ENCODE measurements around the gene POLR1C. TPM values are rescaled to one million over a fixed set of nuclear protein-coding genes. Genes with fewer than 3 reads are reported as not detected.
"Not testable (repeated sequence)": the region's sequence is repeated elsewhere in the genome, so short reads cannot be mapped to it uniquely, and the experiment has no call there.

The POLR1C gene
- total RNA-seq, 1 donor from 2014 or later = 75.6 TPM

DNA sequence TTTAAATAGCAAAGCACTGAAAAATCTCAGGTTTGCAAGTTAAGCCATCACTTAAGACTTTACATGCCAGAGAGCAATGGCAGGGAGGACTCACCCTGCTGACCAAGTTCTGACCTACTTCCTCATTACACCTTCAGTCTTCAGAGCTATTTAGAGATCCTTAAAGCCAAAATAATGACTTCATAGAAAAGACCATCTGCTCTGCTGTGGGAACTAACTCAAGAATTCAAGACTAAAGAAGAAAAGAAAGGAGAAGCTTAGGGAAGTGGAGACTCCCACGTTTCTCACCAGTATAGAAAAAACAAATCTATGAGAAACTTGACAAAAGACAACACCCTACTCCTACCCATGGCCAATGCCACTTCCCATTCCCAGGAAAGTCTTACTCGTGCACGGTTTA is 30.3 kb downstream of the POLR1C start:
- Mint-ChIP-seq H3K36me3 (ENCODE audit: low read depth) (peaks cover 78% of the 10 kb centered on the region), H3K27ac (peak overlapping the region; percentile 57), H3K4me1 (peaks cover 2% of the 10 kb centered on the region), H3K4me3 (no peak overlapping the region), H3K27me3 (no peaks in the 10 kb centered on the region), H3K9me3 (no peaks in the 10 kb centered on the region)
- CTCF ChIA-PET = no interaction called here
- intact Hi-C loops (cut with micrococcal nuclease) = no loop called here
- no peak for TF ChIP-seq CTCF (IDR thresholded peaks at IDR 0.05)
- POLR2A ChIA-PET = no interaction called here
- DNase-seq = no peak
- ATAC-seq (ENCODE audit: low read depth) = peak; percentile 28

GRCh38 chr6:43557620-43558019 is 40.7 kb downstream of the POLR1C start:
- CTCF ChIA-PET; DNase-seq; H3K27ac Mint-ChIP-seq; H3K27me3 Mint-ChIP-seq; H3K9me3 Mint-ChIP-seq; H3K4me3 Mint-ChIP-seq; intact Hi-C loops (cut with micrococcal nuclease); ATAC-seq (ENCODE audit: low read depth); POLR2A ChIA-PET; H3K4me1 Mint-ChIP-seq: not testable (repeated sequence)
- H3K36me3 Mint-ChIP-seq (ENCODE audit: low read depth) = peaks cover 88% of the 10 kb centered on the region

GRCh38 chr6:43559328-43559727 is 42.4 kb downstream of the POLR1C start:
- Mint-ChIP-seq H3K36me3 (ENCODE audit: low read depth) (peaks cover 86% of the 10 kb centered on the region), H3K27me3 (no peaks in the 10 kb centered on the region), H3K27ac (no peak overlapping the region), H3K9me3 (no peaks in the 10 kb centered on the region), H3K4me1 (no peaks in the 10 kb centered on the region), H3K4me3 (no peak overlapping the region)
- no peak for ATAC-seq (ENCODE audit: low read depth)
- ChIA-PET POLR2A (interaction anchor here (0.5 kb wide), 1 partner anchor 82 kb away, joined by 3 read pairs; the partner anchor contains the start of gene TJAP1), CTCF (no interaction called here)
- no peak for TF ChIP-seq CTCF (IDR thresholded peaks at IDR 0.05)
- intact Hi-C loops (cut with micrococcal nuclease) = no loop called here
- no peak for DNase-seq

- DNase-seq (no peak), ATAC-seq (ENCODE audit: low read depth) (no peak)
- no peak overlapping the region for H3K4me3 Mint-ChIP-seq
- TF ChIP-seq CTCF (IDR thresholded peaks at IDR 0.05) = no peak
- H3K27me3 Mint-ChIP-seq = no peaks in the 10 kb centered on the region
- H3K27ac Mint-ChIP-seq = no peak overlapping the region
- CTCF ChIA-PET = no interaction called here
- no peaks in the 10 kb centered on the region for H3K9me3 Mint-ChIP-seq
- peaks cover 62% of the 10 kb centered on the region for H3K36me3 Mint-ChIP-seq (ENCODE audit: low read depth)
- POLR2A ChIA-PET = interaction anchor here (0.6 kb wide), 1 partner anchor 249 kb away, joined by 4 read pairs; no protein-coding TSS in a partner anchor
- intact Hi-C loops (cut with micrococcal nuclease) = loop anchor here (10.0 kb wide), 1 partner anchor 814 kb away; the partner anchor contains the start of gene CDC5L
- peaks cover 10% of the 10 kb centered on the region for H3K4me1 Mint-ChIP-seq
Observed at GRCh38 chr6:43570876-43571441, 54.1 kb downstream of the POLR1C start.

Other genes starting within 250 kb of the POLR1C start
- not detected in 2 replicates for gene SLC22A7, start 218.8 kb upstream of the POLR1C start, total RNA-seq
- gene CRIP3, start 208.3 kb upstream of the POLR1C start, total RNA-seq = 42.2 and 49.9 TPM in 2 replicates
- 135 and 159 TPM in 2 replicates for gene ZNF318, start 147.4 kb upstream of the POLR1C start, total RNA-seq
- 59.5 and 74.6 TPM in 2 replicates for gene ABCC10, start 89.5 kb upstream of the POLR1C start, total RNA-seq
- 1.4 TPM in 2 replicates for gene DLK2, start 61.5 kb upstream of the POLR1C start, total RNA-seq
- gene TJAP1, start 39.5 kb upstream of the POLR1C start, total RNA-seq = 36.0 and 45.3 TPM in 2 replicates
- 0.31 and 0.34 TPM in 2 replicates for gene LRRC73, start 6.7 kb upstream of the POLR1C start, total RNA-seq
- gene YIPF3, start 163 bp upstream of the POLR1C start, total RNA-seq = 51.7 and 59.1 TPM in 2 replicates
- gene XPO5, start 58.9 kb downstream of the POLR1C start, total RNA-seq = 54.4 and 59.4 TPM in 2 replicates
- 23.3 and 26.5 TPM in 2 replicates for gene POLH, start 59.1 kb downstream of the POLR1C start, total RNA-seq
- 75.7 and 81.4 TPM in 2 replicates for gene GTPBP2, start 112.2 kb downstream of the POLR1C start, total RNA-seq
- gene MAD2L1BP, start 118.8 kb downstream of the POLR1C start, total RNA-seq = 40.1 and 40.5 TPM in 2 replicates
- gene RSPH9, start 127.9 kb downstream of the POLR1C start, total RNA-seq = 0.17 TPM in 1 of 2 replicates, not detected in the other
- gene MRPS18A, start 170.7 kb downstream of the POLR1C start, total RNA-seq = 57.0 and 59.1 TPM in 2 replicates

All from activated B cell treated with CpG ODN at 0.5 μM for 24 hours (primary cell).